Stimulated activated CD4-positive, alpha-beta T cell treated with anti-CD3 and anti-CD28 coated beads, Interleukin-12 subunit alpha, Interleukin-12 subunit beta, amount 100 ng/mL, for 24 hours (primary cell): ENCODE results near the gene SLC25A27.
"Not testable (repeated sequence)": the region's sequence is repeated elsewhere in the genome, so short reads cannot be mapped to it uniquely, and the experiment has no call there.

ENCODE experiments used
- DNase-seq, 2 experiments: peaks; one replicate each; pipeline ENCODE4 v3.0.0-alpha.2; 2020; ENCODE audit warnings: low read depth in 2 of 2

The SLC25A27 gene, protein sequence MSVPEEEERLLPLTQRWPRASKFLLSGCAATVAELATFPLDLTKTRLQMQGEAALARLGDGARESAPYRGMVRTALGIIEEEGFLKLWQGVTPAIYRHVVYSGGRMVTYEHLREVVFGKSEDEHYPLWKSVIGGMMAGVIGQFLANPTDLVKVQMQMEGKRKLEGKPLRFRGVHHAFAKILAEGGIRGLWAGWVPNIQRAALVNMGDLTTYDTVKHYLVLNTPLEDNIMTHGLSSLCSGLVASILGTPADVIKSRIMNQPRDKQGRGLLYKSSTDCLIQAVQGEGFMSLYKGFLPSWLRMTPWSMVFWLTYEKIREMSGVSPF

DNA sequence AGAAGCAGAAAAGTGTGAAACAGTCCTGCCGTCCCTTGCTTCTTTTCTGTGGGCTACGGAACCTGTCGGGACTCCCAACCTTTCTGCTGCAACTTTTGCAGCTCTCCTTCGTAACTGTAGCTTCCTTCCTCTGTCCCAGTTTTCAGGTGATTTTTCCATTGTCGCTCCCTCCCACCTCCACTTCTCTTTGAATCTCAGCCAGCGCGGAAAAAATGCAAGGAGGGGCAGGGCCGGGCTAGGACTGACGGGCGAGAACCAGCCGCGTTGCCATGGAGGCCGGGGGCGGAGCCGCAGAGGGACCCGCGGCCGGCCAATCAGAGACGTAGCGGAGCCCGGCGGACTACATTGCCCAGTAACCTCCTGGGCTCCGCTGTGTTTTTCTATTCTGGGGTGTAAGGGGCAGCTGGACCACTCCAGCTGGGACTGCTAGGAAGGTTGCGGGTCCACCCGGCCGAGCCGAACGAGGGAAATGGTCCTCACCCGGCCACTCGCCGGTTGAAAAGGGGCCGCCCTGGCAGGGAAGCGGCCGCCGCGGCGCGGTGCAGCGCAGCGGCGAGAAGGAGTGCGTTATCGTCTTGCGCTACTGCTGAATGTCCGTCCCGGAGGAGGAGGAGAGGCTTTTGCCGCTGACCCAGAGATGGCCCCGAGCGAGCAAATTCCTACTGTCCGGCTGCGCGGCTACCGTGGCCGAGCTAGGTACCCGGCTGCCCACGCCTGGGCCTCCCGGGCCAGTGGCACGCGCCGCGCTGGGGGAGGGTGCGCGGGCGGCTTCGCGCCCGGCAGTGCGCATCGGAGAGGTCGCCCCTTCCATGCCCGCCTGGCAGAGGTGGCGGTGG lies at the start of gene SLC25A27, which contains the start of gene CYP39A1:
TSS of gene SLC25A27 (plus strand) at position 373 of the 836 bp plus-strand sequence. CDS start at position 591, 218 bp downstream.
TSS of gene CYP39A1 (minus strand) at position 216 of the 836 bp plus-strand sequence. CDS start 236 bp downstream, outside the sequence.
- DNase-seq, result peak; percentile 67 to 81

DNA sequence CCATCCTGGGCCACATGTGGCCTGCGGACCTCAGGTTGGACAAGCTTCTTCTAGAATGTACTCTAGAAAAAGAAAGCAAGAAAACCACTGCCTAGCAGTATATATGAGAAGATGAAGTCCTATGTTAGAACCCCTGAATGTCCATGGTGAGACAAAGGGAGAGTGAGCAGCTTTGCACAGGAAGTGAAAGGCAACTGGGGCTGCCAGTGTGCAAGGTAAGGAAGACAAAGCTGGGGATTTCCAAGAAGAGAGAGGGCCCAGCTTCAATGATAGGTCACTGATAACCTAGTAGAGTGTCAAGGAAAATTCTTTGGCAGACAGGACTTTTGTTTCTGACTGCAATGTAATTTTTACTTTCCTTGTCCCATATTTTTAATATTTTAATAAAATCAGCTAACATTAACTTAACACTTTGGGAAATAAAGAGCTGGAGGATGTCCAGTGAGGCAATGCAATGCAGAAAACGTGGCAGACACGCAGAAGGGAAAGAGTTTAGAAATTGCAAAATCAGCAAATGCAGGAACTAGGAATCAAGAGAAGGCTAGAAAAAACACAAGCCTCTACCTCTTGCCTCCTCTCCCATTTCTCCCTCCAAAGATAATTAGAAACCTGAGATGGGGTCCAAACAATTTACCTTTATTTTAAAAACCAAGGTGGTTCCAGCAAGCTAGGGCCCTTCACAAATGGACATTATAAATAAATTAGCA lies 47.5 kb upstream of the SLC25A27 start:
- DNase-seq, result no peak

DNA sequence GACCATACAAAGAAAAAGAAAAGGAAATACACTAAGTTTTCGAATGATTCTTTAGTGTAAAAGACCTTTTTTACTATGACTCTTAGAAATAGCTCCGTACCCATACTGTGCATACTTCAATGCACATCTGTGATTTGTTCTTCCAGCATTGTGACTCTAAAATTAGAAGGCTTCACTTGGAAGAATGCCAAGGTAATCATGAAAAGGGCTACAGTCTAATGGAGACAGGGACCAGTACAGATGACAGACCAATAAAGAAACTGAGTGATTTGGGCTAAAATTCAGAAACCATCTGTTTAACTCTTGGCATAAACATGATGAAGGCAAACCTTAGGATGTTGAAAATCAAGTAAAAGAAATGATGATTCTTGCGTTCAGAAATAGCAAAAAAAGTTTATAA lies 46.4 kb upstream of the SLC25A27 start:
- no peak for DNase-seq

DNA sequence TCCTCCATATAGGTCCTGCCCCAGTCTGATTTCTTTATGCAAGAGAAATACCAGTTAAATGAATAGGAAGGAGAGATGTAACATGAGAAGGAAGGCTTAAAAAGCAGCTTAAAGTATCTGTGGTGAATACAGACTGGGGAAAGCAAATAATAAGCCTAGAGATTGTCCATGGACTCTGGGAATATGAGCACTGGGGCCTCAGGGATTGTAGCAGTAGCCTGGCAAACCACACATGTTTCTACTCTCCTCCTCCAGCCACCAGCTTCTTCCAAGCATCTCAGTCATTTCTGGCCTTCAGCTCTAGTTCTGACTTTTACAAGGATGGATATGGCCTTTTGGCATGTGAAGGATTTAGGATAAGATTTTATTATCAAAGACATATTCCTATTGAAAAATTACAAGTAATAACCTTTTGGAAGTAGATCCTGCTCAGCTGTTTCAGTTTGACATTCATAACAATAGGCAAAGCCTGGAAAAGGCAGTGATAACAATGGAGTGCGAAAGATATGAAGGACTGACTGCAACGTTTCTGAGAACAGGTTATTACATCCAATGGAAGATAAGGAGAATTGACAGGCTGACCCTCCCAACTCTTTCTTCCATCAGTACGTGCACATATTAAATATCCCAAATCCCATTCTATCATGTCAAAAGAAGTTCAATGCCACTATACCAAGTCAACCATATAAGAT lies 41.8 kb upstream of the SLC25A27 start:
- no peak for DNase-seq

DNA sequence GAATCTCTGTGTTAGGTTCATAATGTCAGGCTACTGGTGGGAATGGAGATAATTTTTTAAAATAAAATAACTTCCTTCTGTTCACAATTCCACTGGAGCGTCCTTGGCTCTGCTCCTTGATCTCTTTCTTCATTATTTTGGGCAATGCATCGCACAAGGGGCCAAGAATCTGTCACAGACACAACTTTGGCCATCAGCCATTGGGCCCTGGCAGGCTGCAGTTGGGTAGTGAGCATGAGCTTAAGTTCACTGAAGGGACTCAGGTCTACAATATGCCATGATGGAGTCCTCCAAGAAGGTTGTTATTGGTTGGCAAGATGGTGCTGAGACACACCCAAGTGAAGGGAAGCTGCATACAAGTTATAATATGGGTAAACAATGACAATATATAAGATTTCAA lies 40.1 kb upstream of the SLC25A27 start:
- no peak for DNase-seq

DNA sequence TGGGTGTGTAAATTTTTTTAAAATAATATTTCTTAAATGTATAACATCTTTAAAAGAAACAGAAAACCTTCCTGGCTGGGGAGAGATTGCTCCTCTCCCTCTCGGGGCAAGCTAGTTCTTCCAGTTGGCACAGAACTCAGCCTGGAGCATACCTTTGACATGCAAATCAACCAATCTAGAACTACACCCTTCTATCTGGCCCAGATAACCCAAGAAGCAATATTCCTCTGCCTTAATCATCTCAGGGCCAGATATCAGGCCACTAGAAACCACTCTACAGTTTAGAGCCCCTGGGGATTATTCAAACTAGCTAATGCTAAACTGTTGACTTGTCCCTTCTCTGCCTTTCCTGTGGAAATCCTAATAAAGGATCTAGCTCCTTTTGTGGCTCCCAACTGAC lies 34.0 kb upstream of the SLC25A27 start:
- no peak for DNase-seq

DNA sequence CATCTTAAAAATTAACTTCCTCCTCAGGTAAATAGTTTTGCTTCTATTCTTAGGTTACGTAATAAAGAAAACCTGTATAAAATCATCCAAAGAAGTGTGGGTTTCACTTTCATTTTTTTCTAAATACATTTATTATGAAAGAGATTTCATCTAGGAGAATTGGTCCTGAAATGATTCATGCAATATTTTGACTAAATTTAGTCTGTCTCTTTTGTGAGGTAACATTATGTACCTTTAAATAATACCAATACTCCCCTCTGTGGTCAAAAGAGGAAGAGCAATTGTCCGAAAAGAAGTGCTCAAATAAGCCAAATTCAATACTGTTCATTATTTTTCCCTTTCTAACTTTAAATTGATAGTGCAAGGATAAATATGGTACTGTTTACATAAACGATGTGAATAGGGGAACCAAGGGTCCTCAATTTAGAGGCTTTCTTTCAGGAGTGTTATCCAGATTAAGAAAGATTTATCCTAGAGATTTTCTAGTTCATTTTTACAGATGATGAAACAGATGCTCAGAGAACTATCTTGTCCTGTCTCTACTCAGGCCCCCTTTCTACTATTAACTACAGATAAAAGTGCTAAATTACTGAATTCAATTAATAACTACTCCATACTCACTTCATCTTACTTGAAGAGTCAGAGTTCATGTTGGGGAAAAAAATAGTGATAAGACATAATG lies 26.4 kb upstream of the SLC25A27 start:
- DNase-seq, result no peak

DNA sequence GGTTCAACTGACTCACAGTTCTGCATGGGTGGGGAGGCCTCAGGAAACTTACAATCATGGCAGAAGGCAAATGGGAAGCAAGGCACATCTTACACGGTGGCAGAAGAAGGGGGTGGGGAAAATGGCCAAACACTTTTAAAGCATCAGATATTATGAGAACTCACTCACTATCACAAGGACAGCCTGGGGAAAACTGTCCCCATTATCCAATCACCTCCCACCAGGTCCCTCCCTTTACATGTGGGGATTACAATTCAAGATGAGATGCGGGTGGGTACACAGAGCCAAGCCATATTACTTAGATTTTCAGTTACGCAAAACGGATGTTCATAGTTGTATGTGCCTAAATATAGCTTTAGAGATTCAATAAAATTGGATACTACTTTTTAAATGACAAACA lies 25.8 kb upstream of the SLC25A27 start:
- no peak for DNase-seq

DNA sequence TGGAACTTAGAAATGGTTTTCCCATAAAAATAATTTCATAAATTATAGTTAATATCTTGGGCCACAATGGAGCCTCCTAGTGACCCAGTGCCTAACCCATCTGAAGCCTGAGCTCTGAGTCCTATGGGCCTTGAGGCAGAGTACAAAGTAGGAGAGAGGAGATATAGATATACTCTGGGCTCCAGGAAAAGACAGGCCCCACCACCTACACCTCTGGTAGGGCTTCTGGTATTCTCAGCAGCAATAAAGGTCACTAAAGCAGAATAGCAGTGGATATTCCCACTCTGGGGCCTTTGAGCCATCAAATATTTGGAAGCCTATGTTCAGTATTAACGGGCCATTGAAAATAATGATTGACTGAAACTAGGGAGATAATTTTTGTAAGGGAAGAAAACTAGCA lies 24.3 kb upstream of the SLC25A27 start:
- DNase-seq, result no peak

DNA sequence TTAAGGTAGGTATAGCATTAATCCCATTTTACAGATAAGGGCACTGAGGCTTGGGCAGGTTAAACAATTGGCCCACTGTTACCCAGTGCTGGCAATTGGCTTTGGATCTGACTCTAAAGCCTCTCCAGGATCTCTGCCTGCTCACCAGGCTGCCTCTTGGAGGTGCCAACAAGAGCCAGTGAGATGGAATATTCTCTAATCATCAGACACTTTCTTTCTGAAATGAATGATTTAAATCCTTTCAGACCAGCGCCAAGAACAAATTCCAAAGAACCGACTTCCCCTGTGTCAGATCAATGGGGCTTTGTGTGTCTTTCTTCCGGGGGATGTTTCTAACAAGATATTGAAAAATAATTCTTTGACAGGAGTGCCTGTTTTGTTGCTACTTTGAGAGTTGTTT lies 23.8 kb upstream of the SLC25A27 start:
- no peak for DNase-seq

DNA sequence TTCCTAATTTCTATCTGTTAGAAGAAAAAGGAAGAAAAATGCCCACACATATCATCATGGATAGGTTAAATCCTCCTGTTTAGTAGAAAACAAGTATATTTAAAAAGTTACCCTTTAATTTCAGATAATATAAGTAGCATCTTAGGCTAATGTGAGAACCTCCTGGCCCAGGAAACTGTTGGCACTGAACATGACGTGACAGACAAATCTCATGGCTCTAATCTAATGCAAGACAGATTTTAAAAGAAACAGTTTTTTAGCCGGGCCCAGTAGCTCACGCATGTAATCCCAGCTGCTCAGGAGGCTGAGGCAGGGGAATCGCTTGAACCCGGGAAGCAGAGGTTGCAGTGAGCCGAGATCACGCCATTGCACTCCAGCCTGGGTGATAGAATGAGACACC lies 23.1 kb upstream of the SLC25A27 start:
- no peak for DNase-seq

DNA sequence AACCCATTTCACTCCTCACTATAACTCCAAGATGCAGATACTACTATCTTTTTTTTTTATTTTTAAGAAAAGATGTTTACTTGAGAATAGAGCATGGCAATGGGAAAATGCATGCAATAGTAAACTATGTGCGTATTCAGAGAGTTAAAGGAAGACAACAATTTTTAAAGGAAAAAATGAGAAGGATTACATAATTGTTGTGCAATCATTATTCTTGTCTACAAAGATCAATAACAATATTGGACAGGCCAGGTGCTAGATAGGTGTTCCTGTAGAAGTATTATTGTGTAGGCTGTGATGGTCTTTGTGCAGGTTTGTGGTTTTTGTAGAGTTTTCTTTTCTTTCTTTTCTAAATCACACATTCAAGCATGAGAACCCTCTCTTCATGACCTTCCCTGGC lies 20.7 kb upstream of the SLC25A27 start:
- DNase-seq, result no peak

DNA sequence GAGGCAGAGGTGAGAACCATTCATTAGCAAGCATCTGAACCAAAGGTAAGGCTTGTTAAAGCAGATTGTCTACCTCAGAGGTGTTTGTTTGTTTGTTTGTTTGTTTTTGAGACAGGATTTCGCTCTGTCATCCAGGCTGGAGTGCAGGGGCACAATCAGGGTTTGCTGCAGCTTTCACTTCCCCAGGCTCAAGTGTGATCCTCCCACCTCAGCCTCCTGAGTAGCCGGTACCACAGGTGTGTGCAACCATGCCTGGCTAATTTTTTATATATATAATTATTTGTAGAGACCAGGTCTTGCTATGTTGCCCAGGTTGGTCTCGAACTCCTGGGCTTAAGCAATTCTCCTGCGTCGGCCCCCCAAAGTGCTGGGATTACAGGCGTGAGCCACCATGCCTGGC lies 17.3 kb upstream of the SLC25A27 start:
- no peak for DNase-seq

DNA sequence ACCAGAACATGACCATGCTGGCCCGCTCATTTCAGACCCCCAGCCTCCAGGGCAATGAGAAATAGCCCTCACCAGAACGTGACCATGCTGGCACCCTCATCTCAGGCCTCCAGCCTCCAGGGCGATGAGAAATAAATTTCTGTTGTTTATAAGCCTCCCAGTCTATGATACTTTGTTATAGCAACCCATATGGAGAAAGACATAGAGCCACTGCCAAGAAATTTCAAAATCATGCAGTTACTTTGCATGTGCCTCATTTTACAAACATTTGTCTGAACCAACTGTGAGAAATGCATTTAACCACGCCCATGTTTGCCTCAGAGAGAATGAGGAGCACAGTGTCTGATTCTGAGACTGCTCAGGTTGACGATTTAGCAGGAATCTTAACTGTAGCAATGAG lies 15.6 kb upstream of the SLC25A27 start:
- no peak for DNase-seq

DNA sequence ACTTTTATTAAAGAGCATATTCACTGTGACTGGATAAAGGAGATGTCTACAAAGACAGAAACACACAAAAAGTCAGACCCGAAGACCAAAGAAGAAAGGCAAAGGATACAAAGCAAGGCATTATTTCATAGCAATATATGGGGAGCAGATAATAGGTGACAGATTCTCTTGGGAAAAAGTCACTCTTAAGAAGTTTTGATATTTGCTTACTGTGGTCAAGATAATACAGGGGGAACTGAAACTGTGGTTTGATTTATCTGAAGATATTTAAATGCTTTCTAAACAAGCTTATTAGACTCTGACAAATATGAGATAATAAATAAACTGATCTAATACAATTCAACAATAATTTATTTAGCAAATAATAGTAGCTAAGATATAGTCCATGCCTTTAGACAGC lies 14.8 kb upstream of the SLC25A27 start:
- no peak for DNase-seq

DNA sequence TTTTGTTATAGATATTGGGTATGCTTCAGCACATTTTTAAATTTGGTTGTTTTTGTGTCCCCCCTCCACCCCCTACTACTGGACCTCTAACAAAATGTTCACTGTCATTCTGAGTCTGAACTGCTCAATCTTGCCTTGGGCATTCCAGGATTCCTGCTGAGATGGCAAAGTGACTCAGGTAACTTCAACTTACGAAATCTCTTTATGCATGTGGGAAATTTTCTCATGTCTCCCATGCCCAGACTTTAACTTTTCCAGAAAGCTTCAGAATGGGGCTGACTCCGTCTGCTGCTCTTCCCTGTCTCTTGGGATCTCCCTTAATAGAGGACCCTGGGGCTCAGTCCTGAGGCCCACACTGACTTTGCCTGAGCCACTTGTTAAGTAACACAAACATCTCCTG lies 14.1 kb upstream of the SLC25A27 start:
- no peak for DNase-seq

DNA sequence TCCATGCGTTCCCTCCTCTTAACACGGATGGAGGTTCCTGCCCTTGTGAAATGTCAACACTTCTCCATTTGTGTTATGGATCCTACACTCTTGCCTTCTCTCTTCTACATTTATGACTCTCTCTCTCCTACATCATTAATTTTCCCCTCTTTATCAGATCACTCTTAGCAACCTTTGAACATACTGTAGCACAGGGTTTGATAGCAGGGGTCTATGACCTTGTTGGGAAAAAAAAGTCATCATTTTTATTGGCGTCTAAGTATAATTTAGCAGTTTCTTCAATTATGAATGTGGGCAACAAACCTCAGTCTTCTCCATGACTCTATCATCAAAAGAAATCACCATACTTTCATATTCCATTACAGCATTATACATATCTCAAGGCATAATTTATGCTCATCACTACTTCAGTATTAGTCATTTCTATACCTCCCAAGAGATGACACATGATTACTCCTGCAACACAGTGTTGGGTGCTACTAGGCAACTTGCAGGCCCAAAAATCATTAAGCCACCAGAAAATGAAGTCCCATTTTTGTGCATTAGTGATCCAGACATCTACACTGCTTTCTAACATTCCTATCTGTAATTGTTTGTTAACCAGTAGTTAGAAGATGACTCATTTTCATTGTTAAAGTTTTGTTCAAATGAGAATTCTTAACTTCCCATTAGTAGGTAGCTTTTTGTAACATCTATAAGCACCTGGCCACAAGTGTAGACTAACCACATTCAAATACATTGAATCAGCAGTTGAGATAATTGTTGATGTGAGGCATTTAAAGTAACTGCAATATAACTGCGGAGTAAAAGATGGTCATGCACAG lies 9.6 kb upstream of the SLC25A27 start:
- DNase-seq, result no peak

DNA sequence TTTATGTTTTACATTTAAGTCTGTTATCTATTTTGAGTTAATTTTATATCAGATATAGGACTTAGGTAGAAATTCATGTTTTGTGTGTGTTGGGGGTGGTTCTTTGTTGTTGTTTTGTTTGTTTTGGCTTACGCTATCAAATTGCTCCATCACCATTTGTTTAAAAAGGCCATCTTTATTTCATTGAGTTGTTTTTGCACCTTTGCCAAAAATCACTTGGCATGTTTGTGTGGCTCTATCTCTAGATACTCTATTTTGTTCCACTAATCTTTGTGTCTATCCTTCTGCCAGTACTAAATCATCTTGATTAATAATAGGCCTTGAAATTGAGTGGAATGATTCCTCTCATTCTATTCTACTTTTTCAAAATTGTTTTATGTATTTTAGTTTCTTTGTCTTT lies 7.5 kb upstream of the SLC25A27 start:
- no peak for DNase-seq

DNA sequence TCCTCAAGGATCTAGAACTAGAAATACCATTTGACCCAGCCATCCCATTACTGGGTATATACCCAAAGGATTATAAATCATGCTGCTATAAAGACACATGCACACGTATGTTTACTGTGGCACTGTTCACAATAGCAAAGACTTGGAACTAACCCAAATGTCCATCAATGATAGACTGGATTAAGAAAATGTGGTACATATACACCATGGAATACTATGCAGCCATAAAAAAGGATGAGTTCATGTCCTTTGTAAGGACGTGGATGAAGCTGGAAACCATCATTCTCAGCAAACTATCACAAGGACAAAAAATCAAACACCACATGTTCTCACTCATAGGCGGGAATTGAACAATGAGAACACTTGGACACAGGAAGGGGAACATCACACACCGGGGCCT lies 4.7 kb upstream of the SLC25A27 start:
- not testable (repeated sequence) for DNase-seq

DNA sequence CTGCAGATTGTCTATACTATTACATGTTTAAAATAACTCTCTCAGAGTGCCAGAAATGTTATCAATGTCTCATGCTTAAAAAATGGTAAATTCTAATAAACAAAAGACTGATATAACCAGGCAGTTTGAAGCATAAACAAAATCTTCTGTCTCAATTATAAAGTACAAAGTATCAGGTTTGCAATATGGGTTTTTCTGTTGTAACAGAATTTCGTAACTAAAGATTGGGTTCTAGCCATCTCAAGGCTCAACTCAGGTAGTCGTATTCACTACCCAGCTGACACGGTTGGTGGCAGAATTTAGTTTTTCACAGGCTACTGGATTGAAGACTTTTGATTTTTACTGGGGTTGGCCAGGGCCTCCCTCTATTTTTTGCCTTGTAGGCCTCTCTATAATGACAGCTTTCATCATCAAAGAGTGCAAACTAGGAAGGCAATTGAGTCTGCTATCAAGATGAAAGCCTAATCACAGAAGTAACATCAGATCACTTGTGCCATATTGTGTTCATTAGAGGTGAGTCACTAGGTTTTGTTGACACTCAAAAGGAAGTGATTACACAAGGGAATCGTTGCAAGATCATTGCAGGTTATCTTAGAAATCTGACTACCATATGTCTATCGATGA lies 3.8 kb upstream of the SLC25A27 start:
- no peak for DNase-seq
